Activated naive CD4-positive, alpha-beta T cell treated with anti-CD3 and anti-CD28 coated beads, Interleukin-2, amount 50 U/mL, for 72 hours (primary cell): ENCODE data around the gene C11orf98. TPM values are rescaled to one million over a fixed set of nuclear protein-coding genes. Genes with fewer than 3 reads are reported as not detected.
"Not testable (repeated sequence)": the region's sequence is repeated elsewhere in the genome, so short reads cannot be mapped to it uniquely, and the experiment has no call there.

Source experiments
- ATAC-seq, 2 donors: fragments of 150-1000 bp; cut with Tn5 transposase; 2 replicates each; pipeline ENCODE4 v1.10.0; 2021; ENCODE audit warnings: mild to moderate bottlenecking in 2 of 2, moderate library complexity in 2 of 2
- DNase-seq, 2 donors: peaks; one replicate each; pipeline ENCODE4 v3.0.0; 2021 to 2022; ENCODE audit warnings: low spot score in 2 of 2
- H3K27ac Mint-ChIP-seq, 2 donors: one replicate each; pipeline ENCODE4 v1.8.0; 2022; ENCODE audit warnings: mild to moderate bottlenecking in 2 of 2, mixed read lengths in 2 of 2
- H3K36me3 Mint-ChIP-seq, 2 donors: one replicate each; pipeline ENCODE4 v1.8.0; 2022; ENCODE audit warnings: mixed read lengths in 2 of 2
- H3K9me3 Mint-ChIP-seq, 2 donors: one replicate each; pipeline ENCODE4 v1.8.0; 2022; ENCODE audit warnings: mixed read lengths in 2 of 2
- total RNA-seq, 2 donors: library from RNA; stranded (reverse); gene quantifications; one replicate each; pipeline ENCODE4 v1.2.3, GENCODE V29; 2022

The C11orf98 gene
- total RNA-seq, 2 donors from 2014 or later, result 62.0 to 103 TPM

DNA sequence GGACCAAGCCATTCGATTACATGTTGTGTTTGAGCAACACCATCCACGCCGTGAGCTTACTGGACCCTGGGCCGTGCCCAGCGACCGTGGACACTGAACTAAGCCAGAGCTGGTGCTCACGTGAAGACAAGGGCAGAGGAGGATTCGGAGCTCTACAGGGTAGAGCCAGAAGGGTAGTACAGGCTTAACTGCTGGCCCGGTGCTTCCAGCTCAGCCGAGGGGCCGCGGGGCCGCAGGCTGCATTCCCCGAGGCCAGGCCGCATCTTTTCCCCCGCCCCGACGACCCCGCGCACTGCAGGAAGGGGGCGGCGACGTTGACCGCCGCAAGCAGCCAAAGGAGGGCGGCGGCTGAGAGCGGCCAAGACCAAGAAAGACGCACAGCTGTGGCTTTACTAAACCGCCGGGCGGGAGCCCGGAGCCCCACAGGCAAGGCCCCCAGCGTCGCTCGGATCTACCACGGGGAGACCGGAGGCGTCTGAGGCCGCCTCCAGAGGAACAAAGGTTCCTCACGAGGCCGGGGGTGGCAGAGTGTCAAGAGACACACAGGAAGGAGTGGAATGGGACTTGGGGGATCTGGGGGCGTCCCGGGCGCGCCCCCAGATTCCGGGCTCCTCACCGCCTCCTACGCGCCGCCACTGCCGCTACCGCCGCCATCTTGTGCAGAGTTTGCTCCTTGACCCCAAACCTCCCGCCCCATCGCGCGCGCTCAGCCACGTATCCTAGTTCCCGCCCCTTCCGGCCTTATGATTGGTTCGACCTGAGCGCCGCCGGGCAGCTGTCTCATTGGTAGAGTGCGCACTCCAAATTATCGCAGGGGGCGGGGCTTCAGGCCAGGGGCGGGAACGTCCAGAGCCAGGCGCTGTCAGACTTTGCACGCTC is 18.8 kb downstream of the C11orf98 start, which contains the start of gene GANAB:
TSS of gene GANAB (minus strand) at position 668 of the 879 bp plus-strand sequence. CDS start at position 654, 14 bp downstream.
- H3K9me3 Mint-ChIP-seq, result no peaks in the 10 kb centered on the region
- DNase-seq (peak; percentile 98), ATAC-seq (peak; percentile 99 to 100)
- peak within 1 kb of the TSS; percentile 92 to 98 for H3K27ac Mint-ChIP-seq
- peaks cover 12 to 17% of the 10 kb centered on the region in 2 donors for H3K36me3 Mint-ChIP-seq

DNA sequence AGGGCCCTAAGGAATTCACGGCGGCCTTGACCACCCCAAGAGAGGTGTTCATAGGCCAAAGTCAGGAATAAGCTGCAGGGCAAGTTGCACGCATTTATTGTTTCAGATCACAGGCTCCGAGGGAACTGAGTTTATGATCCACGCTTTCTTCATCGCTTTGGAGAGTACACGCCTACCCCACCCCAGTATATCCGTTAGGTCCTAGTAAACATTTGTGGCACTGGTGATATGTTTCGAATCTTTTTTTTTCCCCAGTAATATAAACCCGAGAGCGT is 19.4 kb downstream of the C11orf98 start:
- Mint-ChIP-seq H3K36me3 (peaks cover 12 to 22% of the 10 kb centered on the region in 2 donors), H3K27ac (peak overlapping the region; percentile 92 to 98), H3K9me3 (no peaks in the 10 kb centered on the region)
- ATAC-seq (no peak), DNase-seq (no peak)

DNA sequence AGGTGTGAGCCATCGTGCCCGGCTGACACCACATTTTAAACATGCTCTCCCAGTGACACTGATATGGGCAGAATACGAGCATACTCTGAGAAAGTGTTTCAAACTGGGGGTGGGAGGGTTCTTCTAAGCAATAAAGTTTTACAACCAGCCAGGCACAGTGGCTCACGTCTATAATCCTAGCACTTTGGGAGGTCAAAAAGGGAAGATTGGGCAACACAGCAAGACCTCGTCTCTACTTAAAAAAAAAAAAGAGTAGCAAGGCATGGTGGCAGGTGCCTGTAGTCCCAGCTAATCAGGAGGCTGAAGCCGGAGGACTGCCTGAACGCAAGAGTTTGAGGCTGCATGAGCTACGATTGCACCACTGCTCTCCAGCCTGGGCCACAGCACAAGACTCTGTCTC is 20.8 kb downstream of the C11orf98 start:
- H3K9me3 Mint-ChIP-seq, result peaks cover 0 to 5% of the 10 kb centered on the region in 2 donors
- H3K27ac Mint-ChIP-seq, result peak overlapping the region; percentile 40 to 92
- no peak for ATAC-seq
- no peak for DNase-seq
- H3K36me3 Mint-ChIP-seq, result peaks cover 18 to 25% of the 10 kb centered on the region in 2 donors

DNA sequence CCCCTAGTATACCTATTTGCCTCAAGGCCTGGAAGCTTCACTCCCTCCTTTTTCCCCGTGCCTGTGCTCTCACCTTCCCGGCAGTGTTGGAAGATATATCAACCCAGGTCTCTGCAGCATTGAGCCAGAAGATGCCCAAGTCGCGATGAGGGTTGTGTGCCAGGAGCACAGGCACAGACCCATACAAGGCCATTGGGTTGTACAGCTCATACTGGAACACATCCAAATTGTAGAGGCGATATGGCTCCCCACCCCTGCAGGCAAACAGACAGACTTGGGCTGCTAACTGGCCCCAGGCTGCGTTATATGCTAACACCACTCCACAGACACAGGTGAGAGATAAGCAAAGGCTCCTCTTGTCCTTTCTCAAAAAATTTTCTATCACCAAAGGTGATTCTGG is 32.5 kb downstream of the C11orf98 start:
- Mint-ChIP-seq H3K36me3 (peaks cover 27 to 43% of the 10 kb centered on the region in 2 donors), H3K9me3 (no peaks in the 10 kb centered on the region), H3K27ac (peak overlapping the region; percentile 62 to 72)
- ATAC-seq (no peak), DNase-seq (no peak)

DNA sequence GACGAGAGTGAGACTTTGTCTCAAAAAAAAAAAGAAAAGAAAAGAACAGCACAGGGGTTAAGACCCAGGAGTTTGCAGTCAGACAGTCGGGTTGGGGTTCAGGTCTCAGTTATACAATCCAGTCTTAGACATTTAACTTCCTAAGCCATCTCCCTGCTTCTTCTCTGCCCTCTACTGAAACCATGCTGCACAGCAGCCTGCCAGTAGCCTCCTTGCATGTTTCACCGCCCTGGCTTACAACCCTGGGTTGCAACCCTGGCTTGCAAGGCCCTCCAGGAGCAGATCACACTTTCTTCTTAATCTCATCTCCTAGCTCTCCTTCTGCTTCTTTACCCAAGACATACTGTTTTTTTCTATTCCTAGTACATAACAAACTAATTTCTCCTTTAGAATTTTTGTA is 37.3 kb downstream of the C11orf98 start:
- ATAC-seq, result no peak
- H3K27ac Mint-ChIP-seq, result peak overlapping the region in 1 of 2 donors; percentile 79
- peaks cover 23 to 34% of the 10 kb centered on the region in 2 donors for H3K36me3 Mint-ChIP-seq
- no peak for DNase-seq
- no peaks in the 10 kb centered on the region for H3K9me3 Mint-ChIP-seq

DNA sequence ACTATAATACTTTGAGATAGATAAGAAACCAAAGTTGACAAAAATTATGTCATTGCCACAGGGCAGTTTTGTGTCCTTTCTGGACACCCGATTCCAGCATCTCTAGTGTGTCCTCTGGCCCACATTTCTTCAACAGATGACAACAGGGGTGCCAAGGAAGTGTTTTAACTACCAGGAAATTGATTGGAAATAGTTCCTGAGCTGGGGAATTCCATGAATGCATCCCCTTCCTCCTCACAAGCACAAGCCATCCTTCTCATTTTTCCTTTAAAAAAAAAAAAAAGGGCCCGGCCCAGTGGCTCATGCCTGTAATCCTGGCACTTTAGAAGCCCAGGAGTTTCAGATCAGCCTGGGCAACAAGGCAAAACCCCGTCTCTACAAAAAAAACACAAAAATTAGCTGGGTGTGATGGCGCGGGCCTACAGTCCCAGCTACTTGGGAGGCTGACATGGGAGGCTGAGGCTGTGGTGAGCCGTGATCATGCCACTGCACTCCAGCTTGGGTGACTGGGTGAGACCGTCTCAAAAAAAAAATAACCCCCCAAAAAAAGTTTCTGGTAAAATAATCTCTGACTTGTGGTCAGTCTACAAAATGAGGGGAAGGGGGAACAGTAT is 42.4 kb downstream of the C11orf98 start:
- H3K27ac Mint-ChIP-seq, result peak overlapping the region; percentile 91 to 92
- H3K9me3 Mint-ChIP-seq, result no peaks in the 10 kb centered on the region
- ATAC-seq, result no peak
- H3K36me3 Mint-ChIP-seq, result peaks cover 21 to 31% of the 10 kb centered on the region in 2 donors
- no peak for DNase-seq

DNA sequence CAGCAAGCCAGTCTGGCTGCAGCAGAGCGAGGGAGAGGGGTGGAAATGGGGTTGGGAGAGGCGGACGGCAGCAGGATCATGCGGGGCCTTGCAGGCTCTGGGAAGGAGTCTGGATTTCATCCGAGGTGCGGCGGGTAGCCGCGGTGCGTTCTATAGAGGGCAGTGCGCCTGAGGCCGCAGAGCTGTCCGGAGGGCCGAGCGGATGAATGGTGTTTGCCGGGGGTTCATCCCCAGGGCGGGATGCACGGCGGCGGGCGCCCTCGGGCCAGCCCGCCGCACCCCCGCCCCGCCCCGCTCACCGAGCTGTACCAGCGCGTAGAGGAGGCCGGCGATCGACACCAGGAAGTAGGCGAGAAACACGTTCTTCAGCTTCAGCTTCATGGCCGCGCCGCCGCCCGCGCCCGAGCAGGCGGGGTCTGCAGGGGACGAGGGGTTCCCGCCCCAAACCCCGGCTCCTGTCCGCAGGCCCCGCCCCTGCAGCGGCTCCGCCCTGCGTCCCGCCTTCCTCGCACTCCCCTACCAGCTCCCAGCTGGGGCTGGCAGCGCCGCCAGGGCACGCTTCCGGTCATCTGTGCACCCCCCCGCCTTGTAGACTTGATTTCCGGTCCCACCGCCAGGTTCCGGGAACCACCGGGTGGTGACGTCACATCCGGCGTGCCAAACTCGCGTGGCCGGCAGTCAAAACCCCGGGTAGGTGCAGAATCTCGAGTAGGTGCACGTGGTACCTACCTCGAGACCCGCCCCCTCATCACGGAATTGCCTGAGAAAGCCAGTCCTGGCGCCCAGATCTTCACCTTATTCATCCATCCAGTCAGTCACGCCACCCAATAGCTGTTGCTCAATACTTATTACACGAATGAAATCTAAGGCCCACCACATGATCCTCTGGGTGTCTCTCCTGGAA is 43.2 kb downstream of the C11orf98 start, which contains the start of gene B3GAT3:
TSS of gene B3GAT3 (minus strand) at position 420 of the 904 bp plus-strand sequence. CDS start at position 381, 39 bp downstream.
- ATAC-seq (peak; percentile 94 to 95), DNase-seq (peak; percentile 91 to 99)
- peak within 1 kb of the TSS; percentile 92 to 98 for H3K27ac Mint-ChIP-seq
- no peaks in the 10 kb centered on the region for H3K9me3 Mint-ChIP-seq
- peaks cover 21 to 27% of the 10 kb centered on the region in 2 donors for H3K36me3 Mint-ChIP-seq

DNA sequence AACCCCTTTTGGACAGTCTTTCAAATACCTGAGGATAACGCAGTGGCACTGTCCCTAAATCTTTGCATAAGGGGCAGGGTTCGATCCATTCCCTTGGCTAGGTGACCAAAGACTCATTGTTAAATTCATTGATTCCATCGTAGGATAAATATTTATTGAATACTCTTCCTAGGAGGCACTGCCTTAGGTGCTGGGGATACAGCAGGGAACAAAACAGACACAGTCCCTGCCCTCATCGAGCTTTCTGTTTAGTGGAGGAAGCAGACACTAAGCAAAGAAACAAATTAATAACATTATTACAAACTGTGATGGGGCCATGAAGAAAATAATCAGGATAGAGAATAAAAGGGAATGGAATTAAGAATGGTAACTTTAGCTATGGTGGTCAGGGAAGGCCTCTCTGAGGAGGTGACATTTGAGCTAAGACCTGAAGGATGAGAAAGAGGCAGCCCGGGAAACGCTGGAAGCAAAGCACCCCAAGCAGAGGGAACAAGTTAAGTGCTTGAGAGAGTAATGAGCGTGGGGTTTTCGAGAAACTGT is 43.9 kb downstream of the C11orf98 start:
- no peaks in the 10 kb centered on the region for H3K9me3 Mint-ChIP-seq
- peak overlapping the region; percentile 92 to 98 for H3K27ac Mint-ChIP-seq
- DNase-seq, result no peak
- no peak for ATAC-seq
- peaks cover 19 to 20% of the 10 kb centered on the region in 2 donors for H3K36me3 Mint-ChIP-seq

DNA sequence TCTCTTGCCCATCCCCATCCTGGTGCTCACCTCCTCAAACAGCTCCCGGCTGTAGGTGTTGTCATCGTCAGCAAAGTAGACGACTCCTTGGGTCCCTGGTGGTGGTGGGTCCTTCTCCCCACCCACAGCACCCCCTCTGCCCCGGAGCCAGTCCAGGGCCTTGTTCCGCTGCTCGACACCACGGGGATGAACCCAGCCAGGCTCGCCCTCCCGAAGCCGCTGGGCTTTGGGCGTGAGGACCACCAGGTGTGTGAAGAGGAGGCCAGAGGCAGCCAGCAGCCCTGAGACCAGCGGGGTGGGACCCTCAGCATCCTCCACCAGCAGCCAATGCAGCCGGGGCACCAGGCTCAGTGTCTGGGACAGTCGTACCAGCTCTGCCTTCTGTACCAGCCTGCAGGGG is 48.1 kb downstream of the C11orf98 start:
- not testable (repeated sequence) for H3K9me3 Mint-ChIP-seq
- H3K36me3 Mint-ChIP-seq, result peaks cover 16 to 19% of the 10 kb centered on the region in 2 donors
- H3K27ac Mint-ChIP-seq, result peak overlapping the region in 1 of 2 donors; percentile 30

DNA sequence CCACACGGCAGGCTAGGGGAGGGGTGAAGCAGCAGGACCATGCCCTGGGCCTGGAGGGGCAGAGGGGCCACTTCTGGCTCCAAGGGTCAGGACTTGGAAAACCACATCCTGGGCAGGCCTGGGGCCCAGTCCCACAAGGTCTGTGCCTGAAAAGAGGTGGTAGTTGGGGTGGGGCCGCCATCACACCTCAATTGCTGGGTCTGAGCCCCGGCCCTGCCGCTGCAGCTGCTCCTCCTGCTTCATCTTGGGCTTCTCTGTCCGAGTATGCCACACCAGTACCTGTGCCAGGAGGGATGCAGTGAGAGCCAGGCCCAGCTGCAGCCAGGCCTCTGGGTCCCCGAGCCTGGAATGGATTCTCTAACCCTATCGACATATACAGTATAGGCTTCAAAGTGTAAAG is 49.5 kb downstream of the C11orf98 start:
- H3K36me3 Mint-ChIP-seq, result peaks cover 13 to 16% of the 10 kb centered on the region in 2 donors

More for the DNA sequence above, 48.1 kb downstream of the C11orf98 start:
- DNase-seq, ATAC-seq: not testable (repeated sequence)

DNA sequence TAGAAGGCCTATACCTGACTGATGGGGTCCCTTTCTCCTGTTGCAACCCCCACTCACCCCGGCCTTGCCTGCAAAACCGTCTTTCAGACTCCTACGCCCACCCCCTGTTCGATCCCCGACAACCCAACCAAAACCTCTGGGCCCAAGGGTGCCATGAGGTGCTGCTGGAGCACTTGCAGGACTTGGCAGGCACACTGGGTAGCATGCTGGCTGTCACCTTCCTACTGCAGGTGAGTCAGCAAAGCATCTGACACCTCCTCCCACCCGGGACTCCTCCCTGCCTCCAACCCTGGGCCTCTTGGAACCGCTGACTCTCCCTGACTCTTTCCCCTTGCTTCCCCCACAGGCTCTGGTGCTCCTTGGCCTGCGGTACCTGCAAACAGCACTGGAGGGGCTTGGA is 50.7 kb downstream of the C11orf98 start:
- peaks cover 15 to 19% of the 10 kb centered on the region in 2 donors for H3K36me3 Mint-ChIP-seq
- peak overlapping the region; percentile 86 to 95 for H3K27ac Mint-ChIP-seq
- no peaks in the 10 kb centered on the region for H3K9me3 Mint-ChIP-seq
- ATAC-seq (peak in 1 of 2 donors; percentile 14), DNase-seq (no peak)

More for the DNA sequence above, 49.5 kb downstream of the C11orf98 start:
- ATAC-seq, result no peak
- Mint-ChIP-seq H3K9me3 (no peaks in the 10 kb centered on the region), H3K27ac (peak overlapping the region in 1 of 2 donors; percentile 86)
- DNase-seq, result no peak

DNA sequence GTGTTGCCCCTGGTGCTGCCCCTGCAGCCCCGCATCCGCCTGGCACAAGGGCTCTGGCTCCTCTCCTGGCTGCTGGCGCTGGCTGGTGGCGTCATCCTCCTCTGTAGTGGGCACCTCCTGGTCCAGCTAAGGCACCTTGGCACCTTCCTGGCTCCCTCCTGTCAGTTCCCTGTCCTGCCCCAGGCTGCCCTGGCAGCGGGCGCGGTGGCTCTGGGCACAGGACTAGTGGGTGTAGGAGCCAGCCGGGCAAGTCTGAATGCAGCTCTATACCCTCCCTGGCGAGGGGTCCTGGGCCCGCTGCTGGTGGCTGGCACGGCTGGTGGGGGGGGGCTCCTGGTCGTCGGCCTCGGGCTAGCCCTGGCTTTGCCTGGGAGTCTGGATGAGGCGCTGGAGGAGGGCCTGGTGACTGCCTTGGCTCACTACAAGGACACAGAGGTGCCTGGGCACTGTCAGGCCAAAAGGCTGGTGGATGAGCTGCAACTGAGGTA is 51.7 kb downstream of the C11orf98 start:
- DNase-seq (peak in 1 of 2 donors; percentile 64), ATAC-seq (no peak)
- Mint-ChIP-seq H3K36me3 (peaks cover 15% of the 10 kb centered on the region in 2 donors), H3K27ac (peak overlapping the region in 1 of 2 donors; percentile 86), H3K9me3 (no peaks in the 10 kb centered on the region)

Other genes with a start within 250 kb of the C11orf98 start
- not detected for gene SCGB1A1, start 246.2 kb downstream of the C11orf98 start, total RNA-seq
- gene AHNAK, start 118.4 kb downstream of the C11orf98 start, total RNA-seq, result 10 to 100 TPM; 17.6 to 97.3 TPM
- 1,000 to 10,000 TPM; 1,622 to 2,023 TPM for gene EEF1G, start 91.3 kb downstream of the C11orf98 start, total RNA-seq
- 10 to 100 TPM; 31.8 to 34.9 TPM for gene TUT1, start 73.7 kb downstream of the C11orf98 start, total RNA-seq
- 100 to 1,000 TPM; 180 to 259 TPM for gene MTA2, start 63.3 kb downstream of the C11orf98 start, total RNA-seq
- gene EML3, start 52.4 kb downstream of the C11orf98 start, total RNA-seq, result 100 to 1,000 TPM; 104 to 141 TPM
- gene ROM1, start 52.0 kb downstream of the C11orf98 start, total RNA-seq, result 1 to 10 TPM; 1.1 to 1.9 TPM
- 10 to 100 TPM; 69.6 to 79.5 TPM for gene B3GAT3, start 43.2 kb downstream of the C11orf98 start, total RNA-seq
- gene GANAB, start 18.6 kb downstream of the C11orf98 start, total RNA-seq, result 100 to 1,000 TPM; 187 to 241 TPM
- gene INTS5, start 11.9 kb downstream of the C11orf98 start, total RNA-seq, result 10 to 100 TPM; 11.8 to 32.5 TPM
- 10 to 100 TPM; 20.7 to 34.4 TPM for gene CSKMT, start 102 bp upstream of the C11orf98 start, total RNA-seq
- gene UQCC3, start 6.5 kb upstream of the C11orf98 start, total RNA-seq, result 1 to 10 TPM in 1 of 2 donors, under 1 TPM in 1; 0.87 to 4.7 TPM
- gene LBHD1, start 7.1 kb upstream of the C11orf98 start, total RNA-seq, result 10 to 100 TPM; 16.6 to 24.3 TPM
- 100 to 1,000 TPM in 1 of 2 donors, 10 to 100 TPM in 1; 97.2 to 129 TPM for gene UBXN1, start 13.9 kb upstream of the C11orf98 start, total RNA-seq
- gene LRRN4CL, start 24.3 kb upstream of the C11orf98 start, total RNA-seq, result under 1 TPM; 0.48 to 0.49 TPM
- gene BSCL2, start 42.2 kb upstream of the C11orf98 start, total RNA-seq, result 10 to 100 TPM; 28.8 to 42.6 TPM
- not detected for gene GNG3, start 42.5 kb upstream of the C11orf98 start, total RNA-seq
- 10 to 100 TPM; 54.4 to 63.2 TPM for gene HNRNPUL2, start 62.2 kb upstream of the C11orf98 start, total RNA-seq
- gene TTC9C, start 63.3 kb upstream of the C11orf98 start, total RNA-seq, result 10 to 100 TPM; 55.6 to 68.9 TPM
- 10 to 100 TPM in 1 of 2 donors, 1 to 10 TPM in 1; 7.8 to 23.9 TPM for gene ZBTB3, start 89.0 kb upstream of the C11orf98 start, total RNA-seq
- gene POLR2G, start 96.4 kb upstream of the C11orf98 start, total RNA-seq, result 100 to 1,000 TPM; 116 to 172 TPM
- gene TAF6L, start 106.2 kb upstream of the C11orf98 start, total RNA-seq, result 10 to 100 TPM; 16.7 to 32.2 TPM
- 10 to 100 TPM; 19.5 to 20.9 TPM for gene TMEM179B, start 122.2 kb upstream of the C11orf98 start, total RNA-seq
- 10 to 100 TPM in 1 of 2 donors, 1 to 10 TPM in 1; 8.9 to 11.3 TPM for gene TMEM223, start 126.8 kb upstream of the C11orf98 start, total RNA-seq
- 100 to 1,000 TPM; 104 to 132 TPM for gene NXF1, start 140.2 kb upstream of the C11orf98 start, total RNA-seq
- gene STX5, start 166.8 kb upstream of the C11orf98 start, total RNA-seq, result 10 to 100 TPM; 23.0 to 61.3 TPM
- under 1 TPM in 1 of 2 donors, not detected in 1; 0.70 TPM for gene TEX54, start 167.6 kb upstream of the C11orf98 start, total RNA-seq
- 100 to 1,000 TPM in 1 of 2 donors, 10 to 100 TPM in 1; 87.2 to 105 TPM for gene WDR74, start 174.4 kb upstream of the C11orf98 start, total RNA-seq
- 100 to 1,000 TPM; 295 to 308 TPM for gene SLC3A2, start 215.7 kb upstream of the C11orf98 start, total RNA-seq